GM19099 (cell line): ENCODE data around the gene PLXNB1.

Source experiments
- POLR2A ChIP-seq: IDR thresholded peaks from 3 replicates; pipeline ENCODE4 v1.6.1; 2011; ENCODE audit warnings: low read depth; ENCODE audit not compliant: insufficient read length; ENCODE audit errors: extremely low read depth

The PLXNB1 gene

DNA sequence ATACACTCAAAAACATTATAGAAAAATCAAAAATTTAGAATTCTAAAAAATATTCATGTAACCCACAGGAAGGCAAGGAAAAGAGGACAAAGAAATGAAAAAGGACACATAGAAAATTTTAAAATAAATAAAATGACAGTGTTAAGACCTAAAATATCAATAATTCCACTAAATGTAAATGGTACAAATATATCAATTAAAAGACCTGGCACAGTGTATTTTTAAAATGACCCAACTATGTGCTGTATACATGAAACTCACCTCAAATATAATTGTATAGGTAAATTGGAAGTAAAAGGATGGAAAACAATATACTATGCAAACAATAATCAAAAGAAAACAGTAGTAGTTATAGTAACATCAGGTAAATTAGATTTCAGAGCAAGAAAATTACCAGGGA is 68.0 kb downstream of the PLXNB1 start:
- no peak for TF ChIP-seq POLR2A

DNA sequence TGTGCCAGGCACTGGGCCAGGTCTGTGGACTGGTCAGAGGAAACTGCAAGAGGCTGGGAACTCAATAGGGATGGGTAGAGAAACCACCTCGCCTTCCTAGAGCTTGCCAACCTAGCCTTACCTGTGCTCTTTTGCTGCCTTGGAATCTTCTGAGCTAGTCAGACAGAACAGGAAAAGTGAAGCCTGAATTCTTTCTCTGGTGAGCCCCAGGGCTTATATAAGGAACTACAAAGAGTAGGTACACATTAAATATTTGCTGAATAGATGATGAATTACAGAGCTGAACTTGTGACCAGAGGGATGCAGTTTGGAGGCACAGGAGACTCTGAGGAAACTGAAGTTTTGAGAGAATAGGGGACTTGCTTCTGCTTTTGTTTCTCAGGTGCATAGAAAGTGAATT is 73.5 kb downstream of the PLXNB1 start:
- no peak for TF ChIP-seq POLR2A

DNA sequence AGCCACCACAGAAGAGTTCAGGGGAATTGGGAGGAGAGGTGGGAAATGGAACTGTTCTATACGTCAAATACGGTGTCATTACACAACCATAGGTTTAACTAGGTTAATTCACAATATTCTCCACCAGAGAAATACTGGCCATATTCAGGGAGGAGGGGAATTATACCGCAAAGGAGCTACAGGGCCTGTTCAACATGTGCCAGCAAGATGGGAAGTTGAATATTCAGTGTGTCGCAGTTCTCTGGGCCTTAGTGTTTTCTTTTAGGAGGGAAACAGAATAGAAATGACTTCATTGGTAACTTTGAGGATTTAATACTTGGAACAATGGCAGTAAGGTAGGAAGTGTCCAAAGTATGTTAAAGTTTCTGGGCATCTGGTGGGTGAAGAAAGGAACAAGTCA is 75.9 kb downstream of the PLXNB1 start:
- TF ChIP-seq POLR2A = no peak
